ENCODE measurements around the gene ABCB6. TPM values are rescaled to one million over a fixed set of nuclear protein-coding genes. Genes with fewer than 3 reads are reported as not detected.

Gene ABCB6
- total and polyA plus RNA-seq, 8 donors, result 8.2 to 47.8 (median 22.0) TPM

- peaks cover 15 to 35% (median 23%) of the 10 kb centered on the region in 4 donors for H3K4me1 ChIP-seq
- TF ChIP-seq POLR2AphosphoS5 (IDR thresholded peaks at IDR 0.05) (no peak), EP300 (IDR thresholded peaks at IDR 0.05) (no peak), POLR2A (IDR thresholded peaks at IDR 0.05) (no peak)
- TF ChIP-seq, protein P1, sequence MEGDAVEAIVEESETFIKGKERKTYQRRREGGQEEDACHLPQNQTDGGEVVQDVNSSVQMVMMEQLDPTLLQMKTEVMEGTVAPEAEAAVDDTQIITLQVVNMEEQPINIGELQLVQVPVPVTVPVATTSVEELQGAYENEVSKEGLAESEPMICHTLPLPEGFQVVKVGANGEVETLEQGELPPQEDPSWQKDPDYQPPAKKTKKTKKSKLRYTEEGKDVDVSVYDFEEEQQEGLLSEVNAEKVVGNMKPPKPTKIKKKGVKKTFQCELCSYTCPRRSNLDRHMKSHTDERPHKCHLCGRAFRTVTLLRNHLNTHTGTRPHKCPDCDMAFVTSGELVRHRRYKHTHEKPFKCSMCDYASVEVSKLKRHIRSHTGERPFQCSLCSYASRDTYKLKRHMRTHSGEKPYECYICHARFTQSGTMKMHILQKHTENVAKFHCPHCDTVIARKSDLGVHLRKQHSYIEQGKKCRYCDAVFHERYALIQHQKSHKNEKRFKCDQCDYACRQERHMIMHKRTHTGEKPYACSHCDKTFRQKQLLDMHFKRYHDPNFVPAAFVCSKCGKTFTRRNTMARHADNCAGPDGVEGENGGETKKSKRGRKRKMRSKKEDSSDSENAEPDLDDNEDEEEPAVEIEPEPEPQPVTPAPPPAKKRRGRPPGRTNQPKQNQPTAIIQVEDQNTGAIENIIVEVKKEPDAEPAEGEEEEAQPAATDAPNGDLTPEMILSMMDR (IDR thresholded peaks at IDR 0.05), result no peak
- 85 to 96% (median 89%) methylated on average over 6 to 9 of the region's 9 CpGs for WGBS, 5 donors
- no peak overlapping the region for H3K4me3 ChIP-seq
- DNase-seq, result no peak
- no peaks in the 10 kb centered on the region for H3K27me3 ChIP-seq
- intact Hi-C loops (cut with DNase I; ENCODE audit: low total_unique reads), result no loop called here
- H3K27ac ChIP-seq, result peak overlapping the region in 2 of 5 donors; percentile 41 to 53
- peaks cover 61 to 78% (median 75%) of the 10 kb centered on the region in 4 donors for H3K36me3 ChIP-seq
- H3K9me3 ChIP-seq, result no peaks in the 10 kb centered on the region
Measured at GRCh38 chr2:219210886-219211362, 7.8 kb downstream of the ABCB6 start.

DNA sequence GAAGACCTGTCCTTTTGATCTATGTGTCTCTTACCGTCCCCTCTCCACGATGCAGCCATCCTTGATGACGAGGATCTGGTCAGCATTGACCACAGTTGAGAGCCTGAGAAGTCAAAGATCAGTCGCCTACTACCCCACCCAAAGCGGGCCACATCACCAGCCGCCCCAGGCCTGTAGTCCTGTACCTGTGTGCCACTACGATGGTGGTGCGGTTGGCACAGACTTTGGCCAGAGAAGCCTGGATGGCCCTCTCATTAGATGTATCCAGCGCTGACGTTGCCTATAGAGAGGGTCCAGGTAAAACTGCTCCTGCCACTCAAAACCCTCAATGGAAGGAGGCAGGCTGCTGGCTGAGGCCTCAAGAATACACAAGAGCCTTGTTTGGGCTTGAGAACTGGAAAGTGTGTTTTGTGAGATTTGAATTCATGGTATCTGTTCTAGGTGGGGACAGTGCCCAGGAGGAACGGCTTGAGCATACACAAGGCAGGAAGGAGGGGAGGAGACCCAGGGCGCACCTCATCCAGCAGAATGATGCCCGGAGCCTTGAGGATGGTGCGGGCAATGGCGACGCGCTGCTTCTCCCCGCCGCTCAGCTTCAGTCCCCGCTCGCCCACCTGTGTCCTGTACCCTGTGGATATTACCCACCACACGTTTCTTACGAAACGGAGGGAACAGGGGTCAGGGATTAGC is 8.4 kb downstream of the ABCB6 start:
- 90 to 94% (median 92%) methylated on average over 24 of the region's 24 CpGs for WGBS, 5 donors
- TF ChIP-seq POLR2A (IDR thresholded peaks at IDR 0.05) (no peak), POLR2AphosphoS5 (IDR thresholded peaks at IDR 0.05) (no peak), EP300 (IDR thresholded peaks at IDR 0.05) (no peak)
- TF ChIP-seq, protein P1 (IDR thresholded peaks at IDR 0.05), result no peak
- H3K4me1 ChIP-seq, result peaks cover 15 to 34% (median 25%) of the 10 kb centered on the region in 4 donors
- peaks cover 55 to 73% (median 69%) of the 10 kb centered on the region in 4 donors for H3K36me3 ChIP-seq
- no peaks in the 10 kb centered on the region for H3K9me3 ChIP-seq
- intact Hi-C loops (cut with DNase I; ENCODE audit: low total_unique reads), result no loop called here
- H3K27me3 ChIP-seq, result no peaks in the 10 kb centered on the region
- peak overlapping the region in 3 of 5 donors; percentile 37 to 41 (median 38) for H3K27ac ChIP-seq
- no peak overlapping the region for H3K4me3 ChIP-seq
- no peak for DNase-seq

DNA sequence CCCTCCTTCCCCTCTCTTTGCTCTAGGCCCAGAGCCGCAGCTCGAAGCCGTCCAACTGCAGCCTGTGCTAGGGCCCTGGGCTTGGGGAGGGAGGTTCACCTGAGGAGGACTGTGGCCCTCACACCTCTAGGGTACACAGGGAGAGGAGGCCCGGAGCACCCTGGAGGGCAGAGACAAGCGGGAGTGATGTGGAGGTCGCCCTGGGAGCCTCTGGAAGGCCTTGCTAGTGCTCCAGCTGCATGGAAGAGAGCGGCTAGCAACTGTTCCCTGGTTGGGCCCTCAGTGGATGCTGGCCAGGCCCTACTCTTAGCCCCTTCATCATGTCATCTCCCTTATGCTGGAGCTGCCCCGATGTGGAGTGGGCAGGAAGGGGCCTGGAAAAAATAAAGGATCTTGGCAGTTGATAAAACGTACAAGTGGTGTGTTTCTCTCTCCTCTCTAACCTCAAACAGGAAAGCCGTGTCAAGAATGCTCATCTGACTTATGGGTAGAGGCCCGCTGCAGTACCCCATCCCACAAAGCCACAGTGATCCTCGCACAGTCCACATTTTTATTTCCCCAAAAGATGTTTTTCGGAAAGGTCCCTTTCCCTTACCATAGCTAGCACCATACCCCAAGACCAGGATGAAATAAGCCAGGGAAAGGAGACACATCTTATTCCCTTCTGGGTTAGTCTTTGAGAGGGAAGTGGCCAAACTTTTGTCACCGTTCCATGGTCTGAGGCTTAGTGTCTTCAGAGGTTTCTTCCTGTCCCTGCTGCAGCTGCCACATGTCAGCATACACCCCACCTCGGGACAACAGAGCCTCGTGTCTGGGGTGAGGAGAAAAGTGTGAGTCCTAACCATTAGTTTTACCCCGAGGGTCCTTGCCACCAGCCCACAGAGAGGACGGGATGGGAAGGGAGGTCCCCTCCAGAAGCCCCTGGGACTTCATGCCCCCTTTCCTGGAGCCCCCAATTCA is 9.2 kb downstream of the ABCB6 start:
- peak overlapping the region in 4 of 5 donors; percentile 13 to 42 (median 38) for H3K27ac ChIP-seq
- H3K27me3 ChIP-seq, result no peaks in the 10 kb centered on the region
- H3K36me3 ChIP-seq, result peaks cover 48 to 64% (median 63%) of the 10 kb centered on the region in 4 donors
- no peak overlapping the region for H3K4me3 ChIP-seq
- no peak for DNase-seq
- intact Hi-C loops (cut with DNase I; ENCODE audit: low total_unique reads), result no loop called here
- H3K4me1 ChIP-seq, result peaks cover 15 to 34% (median 25%) of the 10 kb centered on the region in 4 donors
- WGBS, 5 donors, result 74 to 80% (median 78%) methylated on average over 18 of the region's 18 CpGs
- no peaks in the 10 kb centered on the region for H3K9me3 ChIP-seq
- TF ChIP-seq POLR2AphosphoS5 (IDR thresholded peaks at IDR 0.05) (no peak), POLR2A (IDR thresholded peaks at IDR 0.05) (no peak), EP300 (IDR thresholded peaks at IDR 0.05) (no peak)
- TF ChIP-seq, protein P1 (IDR thresholded peaks at IDR 0.05), result no peak
